H1 (cell line): ENCODE results near the gene PDE4D. TPM values are rescaled to one million over a fixed set of nuclear protein-coding genes. Genes with fewer than 3 reads are reported as not detected.

Experiments used
- BACH1 ChIP-seq: IDR thresholded peaks from 2 replicates; pipeline ENCODE4 v1.6.1; 2012; ENCODE audit warnings: low read length, improper control_type of control experiment
- BRCA1 ChIP-seq: IDR thresholded peaks from 2 replicates; pipeline ENCODE4 v1.6.1; 2012; ENCODE audit warnings: low read depth, low read length, improper control_type of control experiment
- CBX8 ChIP-seq: fragments of 300-800, 300-1000 bp; sonication (generic); IDR thresholded peaks from 2 replicates; pipeline ENCODE4 v1.7.1; 2016; ENCODE audit warnings: low read depth, low read length, borderline replicate concordance
- GABPA ChIP-seq: IDR thresholded peaks from 2 replicates; pipeline ENCODE4 v1.6.1; 2011; ENCODE audit warnings: mild to moderate bottlenecking, low read length, moderate library complexity, borderline replicate concordance; ENCODE audit not compliant: insufficient read depth
- KDM5A ChIP-seq: fragments of 200-600 bp; IDR thresholded peaks from 2 replicates; pipeline ENCODE4 v1.7.1; 2012; ENCODE audit warnings: mild to moderate bottlenecking, low read length, inconsistent platforms, mixed read lengths
- RAD21 ChIP-seq, 2 experiments: IDR thresholded peaks in 1 of 2; conservative IDR thresholded peaks in 1 of 2; 2 replicates each; pipeline ENCODE4 v1.6.1; 2011; ENCODE audit warnings: low read depth in 2 of 2, low read length in 2 of 2, improper control_type of control experiment in 1 of 2, inconsistent platforms in 1 of 2, mild to moderate bottlenecking in 1 of 2, moderate library complexity in 1 of 2
- SIRT6 ChIP-seq: IDR thresholded peaks from one replicate; pipeline ENCODE4 v1.7.1; 2012; ENCODE audit warnings: low read length, inconsistent platforms
- SIX5 ChIP-seq: IDR thresholded peaks from 2 replicates; pipeline ENCODE4 v1.6.1; 2011; ENCODE audit warnings: mild to moderate bottlenecking, low read depth, low read length
- TAF7 ChIP-seq: optimal IDR thresholded peaks from 2 replicates; pipeline ENCODE3; 2011; ENCODE audit warnings: low read depth, mild to moderate bottlenecking, inconsistent platforms, low read length, moderate library complexity, borderline replicate concordance
- ZNF274 ChIP-seq: IDR thresholded peaks from 2 replicates; pipeline ENCODE4 v1.7.0; 2012; ENCODE audit warnings: low read length, borderline replicate concordance; ENCODE audit errors: extremely low read depth
- polyA plus RNA-seq, 7 experiments: library from polyadenylated mRNA; depleted of rRNA in 3 of 7; stranded (reverse) in 5 of 7; unstranded in 2 of 7; fragments of >200 nt in 5 of 7; fragments of 200-250 nt in 2 of 7; gene quantifications; 1 replicate in 5 of 7; 2 replicates in 1 of 7; 4 replicates in 1 of 7; pipeline versions ENCODE4 v1.2.1 to v1.2.3, GENCODE V29; 2011 to 2013; ENCODE audit warnings: missing spikeins in 2 of 7, mixed read lengths in 2 of 7
- total RNA-seq: library from RNA; stranded (reverse); fragmentation: NEBNext Ultra II Directional; extraction: Animal tissue kit (Norgen Biotek cat#: 25700); gene quantifications from 2 replicates; pipeline ENCODE4 v1.2.1, GENCODE V29; 2021
- TF ChIP-seq, protein P1 (sequence below): fragments of 300-600 bp; sonication (generic); IDR thresholded peaks from 2 replicates; pipeline ENCODE4 v1.7.1; 2012; ENCODE audit warnings: low read length, moderate library complexity, mild to moderate bottlenecking, inconsistent platforms; ENCODE audit not compliant: insufficient replicate concordance

PDE4D gene
- total and polyA plus RNA-seq, 2 of the 8 experiments (the other 6 are each of a cell fraction or from before 2014, with no cell fraction given): 2.3 to 3.7 TPM

- TF ChIP-seq, protein P1, sequence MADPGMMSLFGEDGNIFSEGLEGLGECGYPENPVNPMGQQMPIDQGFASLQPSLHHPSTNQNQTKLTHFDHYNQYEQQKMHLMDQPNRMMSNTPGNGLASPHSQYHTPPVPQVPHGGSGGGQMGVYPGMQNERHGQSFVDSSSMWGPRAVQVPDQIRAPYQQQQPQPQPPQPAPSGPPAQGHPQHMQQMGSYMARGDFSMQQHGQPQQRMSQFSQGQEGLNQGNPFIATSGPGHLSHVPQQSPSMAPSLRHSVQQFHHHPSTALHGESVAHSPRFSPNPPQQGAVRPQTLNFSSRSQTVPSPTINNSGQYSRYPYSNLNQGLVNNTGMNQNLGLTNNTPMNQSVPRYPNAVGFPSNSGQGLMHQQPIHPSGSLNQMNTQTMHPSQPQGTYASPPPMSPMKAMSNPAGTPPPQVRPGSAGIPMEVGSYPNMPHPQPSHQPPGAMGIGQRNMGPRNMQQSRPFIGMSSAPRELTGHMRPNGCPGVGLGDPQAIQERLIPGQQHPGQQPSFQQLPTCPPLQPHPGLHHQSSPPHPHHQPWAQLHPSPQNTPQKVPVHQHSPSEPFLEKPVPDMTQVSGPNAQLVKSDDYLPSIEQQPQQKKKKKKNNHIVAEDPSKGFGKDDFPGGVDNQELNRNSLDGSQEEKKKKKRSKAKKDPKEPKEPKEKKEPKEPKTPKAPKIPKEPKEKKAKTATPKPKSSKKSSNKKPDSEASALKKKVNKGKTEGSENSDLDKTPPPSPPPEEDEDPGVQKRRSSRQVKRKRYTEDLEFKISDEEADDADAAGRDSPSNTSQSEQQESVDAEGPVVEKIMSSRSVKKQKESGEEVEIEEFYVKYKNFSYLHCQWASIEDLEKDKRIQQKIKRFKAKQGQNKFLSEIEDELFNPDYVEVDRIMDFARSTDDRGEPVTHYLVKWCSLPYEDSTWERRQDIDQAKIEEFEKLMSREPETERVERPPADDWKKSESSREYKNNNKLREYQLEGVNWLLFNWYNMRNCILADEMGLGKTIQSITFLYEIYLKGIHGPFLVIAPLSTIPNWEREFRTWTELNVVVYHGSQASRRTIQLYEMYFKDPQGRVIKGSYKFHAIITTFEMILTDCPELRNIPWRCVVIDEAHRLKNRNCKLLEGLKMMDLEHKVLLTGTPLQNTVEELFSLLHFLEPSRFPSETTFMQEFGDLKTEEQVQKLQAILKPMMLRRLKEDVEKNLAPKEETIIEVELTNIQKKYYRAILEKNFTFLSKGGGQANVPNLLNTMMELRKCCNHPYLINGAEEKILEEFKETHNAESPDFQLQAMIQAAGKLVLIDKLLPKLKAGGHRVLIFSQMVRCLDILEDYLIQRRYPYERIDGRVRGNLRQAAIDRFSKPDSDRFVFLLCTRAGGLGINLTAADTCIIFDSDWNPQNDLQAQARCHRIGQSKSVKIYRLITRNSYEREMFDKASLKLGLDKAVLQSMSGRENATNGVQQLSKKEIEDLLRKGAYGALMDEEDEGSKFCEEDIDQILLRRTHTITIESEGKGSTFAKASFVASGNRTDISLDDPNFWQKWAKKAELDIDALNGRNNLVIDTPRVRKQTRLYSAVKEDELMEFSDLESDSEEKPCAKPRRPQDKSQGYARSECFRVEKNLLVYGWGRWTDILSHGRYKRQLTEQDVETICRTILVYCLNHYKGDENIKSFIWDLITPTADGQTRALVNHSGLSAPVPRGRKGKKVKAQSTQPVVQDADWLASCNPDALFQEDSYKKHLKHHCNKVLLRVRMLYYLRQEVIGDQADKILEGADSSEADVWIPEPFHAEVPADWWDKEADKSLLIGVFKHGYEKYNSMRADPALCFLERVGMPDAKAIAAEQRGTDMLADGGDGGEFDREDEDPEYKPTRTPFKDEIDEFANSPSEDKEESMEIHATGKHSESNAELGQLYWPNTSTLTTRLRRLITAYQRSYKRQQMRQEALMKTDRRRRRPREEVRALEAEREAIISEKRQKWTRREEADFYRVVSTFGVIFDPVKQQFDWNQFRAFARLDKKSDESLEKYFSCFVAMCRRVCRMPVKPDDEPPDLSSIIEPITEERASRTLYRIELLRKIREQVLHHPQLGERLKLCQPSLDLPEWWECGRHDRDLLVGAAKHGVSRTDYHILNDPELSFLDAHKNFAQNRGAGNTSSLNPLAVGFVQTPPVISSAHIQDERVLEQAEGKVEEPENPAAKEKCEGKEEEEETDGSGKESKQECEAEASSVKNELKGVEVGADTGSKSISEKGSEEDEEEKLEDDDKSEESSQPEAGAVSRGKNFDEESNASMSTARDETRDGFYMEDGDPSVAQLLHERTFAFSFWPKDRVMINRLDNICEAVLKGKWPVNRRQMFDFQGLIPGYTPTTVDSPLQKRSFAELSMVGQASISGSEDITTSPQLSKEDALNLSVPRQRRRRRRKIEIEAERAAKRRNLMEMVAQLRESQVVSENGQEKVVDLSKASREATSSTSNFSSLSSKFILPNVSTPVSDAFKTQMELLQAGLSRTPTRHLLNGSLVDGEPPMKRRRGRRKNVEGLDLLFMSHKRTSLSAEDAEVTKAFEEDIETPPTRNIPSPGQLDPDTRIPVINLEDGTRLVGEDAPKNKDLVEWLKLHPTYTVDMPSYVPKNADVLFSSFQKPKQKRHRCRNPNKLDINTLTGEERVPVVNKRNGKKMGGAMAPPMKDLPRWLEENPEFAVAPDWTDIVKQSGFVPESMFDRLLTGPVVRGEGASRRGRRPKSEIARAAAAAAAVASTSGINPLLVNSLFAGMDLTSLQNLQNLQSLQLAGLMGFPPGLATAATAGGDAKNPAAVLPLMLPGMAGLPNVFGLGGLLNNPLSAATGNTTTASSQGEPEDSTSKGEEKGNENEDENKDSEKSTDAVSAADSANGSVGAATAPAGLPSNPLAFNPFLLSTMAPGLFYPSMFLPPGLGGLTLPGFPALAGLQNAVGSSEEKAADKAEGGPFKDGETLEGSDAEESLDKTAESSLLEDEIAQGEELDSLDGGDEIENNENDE: no peak
- TF ChIP-seq ZNF274: no peak
- TF ChIP-seq KDM5A: no peak
- TF ChIP-seq TAF7: no peak
- no peak for TF ChIP-seq BACH1
- no peak for TF ChIP-seq GABPA
- TF ChIP-seq RAD21 (IDR thresholded peaks at IDR 0.05 in 1 of 2, conservative IDR thresholded peaks at IDR 0.05 in 1 of 2; ENCODE audit: low read depth in 2 of 2, low read length in 2 of 2): no peak
- no peak for TF ChIP-seq BRCA1
- TF ChIP-seq SIRT6: no peak
- no peak for TF ChIP-seq SIX5
- TF ChIP-seq CBX8: no peak
Measured at GRCh38 chr5:59055745-59056448, 837.6 kb downstream of the PDE4D start (continued).
